HG03108 (cell line): ENCODE measurements around the gene ARHGEF28.
A peak's percentile ranks its signal among the peaks of the same experiment; 100 is the strongest.

Experiments used
- ATAC-seq: cut with Tn5 transposase; IDR thresholded peaks from one replicate; pipeline ENCODE4 v1.9.1; 2021; ENCODE audit warnings: moderate library complexity; ENCODE audit not compliant: unreplicated experiment

Gene ARHGEF28

GRCh38 chr5:73770172-73771025 lies 144.4 kb downstream of the ARHGEF28 start:
- no peak for ATAC-seq

GRCh38 chr5:73774924-73775323 lies 148.9 kb downstream of the ARHGEF28 start:
- ATAC-seq, result no peak

- ATAC-seq, result no peak
Measured at GRCh38 chr5:73776405-73776804, 150.4 kb downstream of the ARHGEF28 start.

- no peak for ATAC-seq
Measured at GRCh38 chr5:73777192-73777591, 151.2 kb downstream of the ARHGEF28 start.

GRCh38 chr5:73780302-73781080 lies 154.5 kb downstream of the ARHGEF28 start:
- no peak for ATAC-seq

GRCh38 chr5:73781107-73781768 lies 155.2 kb downstream of the ARHGEF28 start:
- no peak for ATAC-seq

GRCh38 chr5:73783828-73784227 lies 157.8 kb downstream of the ARHGEF28 start:
- no peak for ATAC-seq

- ATAC-seq, result no peak
Measured at GRCh38 chr5:73786043-73786831, 160.2 kb downstream of the ARHGEF28 start.

- no peak for ATAC-seq
Measured at GRCh38 chr5:73789851-73790281, 163.9 kb downstream of the ARHGEF28 start.

GRCh38 chr5:73791389-73791788 lies 165.4 kb downstream of the ARHGEF28 start:
- no peak for ATAC-seq

GRCh38 chr5:73792687-73793320 lies 166.8 kb downstream of the ARHGEF28 start:
- ATAC-seq, result no peak

GRCh38 chr5:73793911-73794310 lies 167.9 kb downstream of the ARHGEF28 start:
- no peak for ATAC-seq

GRCh38 chr5:73796164-73797131 lies 170.5 kb downstream of the ARHGEF28 start:
- peak; percentile 58 for ATAC-seq

- no peak for ATAC-seq
Measured at GRCh38 chr5:73797132-73797510, 171.1 kb downstream of the ARHGEF28 start.

GRCh38 chr5:73799401-73799972 lies 173.5 kb downstream of the ARHGEF28 start:
- ATAC-seq, result no peak

GRCh38 chr5:73801686-73802085 lies 175.7 kb downstream of the ARHGEF28 start:
- ATAC-seq, result no peak

- no peak for ATAC-seq
Measured at GRCh38 chr5:73805449-73805848, 179.5 kb downstream of the ARHGEF28 start.

- no peak for ATAC-seq
Measured at GRCh38 chr5:73808911-73809310, 182.9 kb downstream of the ARHGEF28 start.

- ATAC-seq, result no peak
Measured at GRCh38 chr5:73810429-73810828, 184.4 kb downstream of the ARHGEF28 start.
